Activated T-helper 1 cell treated with Interleukin-2 at 50 U/mL for 16 hours (primary cell): ENCODE data around the gene FAM181A.

Experiments used
- DNase-seq: peaks from one replicate; pipeline ENCODE4 v3.0.0-alpha.2; 2020; ENCODE audit warnings: low read depth

The FAM181A gene

DNA sequence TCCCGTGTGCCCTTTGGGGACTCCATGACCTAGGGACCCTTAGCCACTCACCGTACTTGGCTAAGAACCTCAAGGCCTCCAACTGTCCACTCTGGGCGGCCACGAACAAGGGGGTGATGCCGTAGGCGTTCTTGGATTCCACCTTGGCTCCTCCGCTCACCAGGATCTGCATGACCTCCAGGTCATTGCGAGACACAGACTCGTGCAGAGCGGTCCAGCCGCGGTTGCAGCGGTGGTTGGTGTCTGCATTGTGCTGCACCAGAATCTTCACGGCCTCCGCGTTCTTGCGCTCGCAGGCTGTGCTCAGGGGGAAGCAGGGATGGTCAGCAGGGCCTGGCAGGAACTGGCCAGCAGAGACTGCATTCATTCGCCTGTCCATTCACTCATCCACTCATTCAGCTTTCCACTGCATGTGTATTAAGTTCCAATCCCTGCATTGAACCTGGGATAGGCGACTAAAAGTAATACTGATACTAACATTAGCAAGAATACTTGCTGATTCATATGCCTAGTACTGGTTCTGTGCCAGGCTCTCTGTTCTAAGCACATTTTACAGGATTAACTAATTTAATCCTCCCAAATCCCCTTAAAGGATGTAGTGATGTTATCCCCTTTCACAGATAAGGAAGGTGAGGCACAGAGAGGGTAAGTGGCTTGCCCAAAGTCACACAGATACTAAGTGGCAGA, 23.9 kb downstream of the FAM181A start:
- DNase-seq = no peak

DNA sequence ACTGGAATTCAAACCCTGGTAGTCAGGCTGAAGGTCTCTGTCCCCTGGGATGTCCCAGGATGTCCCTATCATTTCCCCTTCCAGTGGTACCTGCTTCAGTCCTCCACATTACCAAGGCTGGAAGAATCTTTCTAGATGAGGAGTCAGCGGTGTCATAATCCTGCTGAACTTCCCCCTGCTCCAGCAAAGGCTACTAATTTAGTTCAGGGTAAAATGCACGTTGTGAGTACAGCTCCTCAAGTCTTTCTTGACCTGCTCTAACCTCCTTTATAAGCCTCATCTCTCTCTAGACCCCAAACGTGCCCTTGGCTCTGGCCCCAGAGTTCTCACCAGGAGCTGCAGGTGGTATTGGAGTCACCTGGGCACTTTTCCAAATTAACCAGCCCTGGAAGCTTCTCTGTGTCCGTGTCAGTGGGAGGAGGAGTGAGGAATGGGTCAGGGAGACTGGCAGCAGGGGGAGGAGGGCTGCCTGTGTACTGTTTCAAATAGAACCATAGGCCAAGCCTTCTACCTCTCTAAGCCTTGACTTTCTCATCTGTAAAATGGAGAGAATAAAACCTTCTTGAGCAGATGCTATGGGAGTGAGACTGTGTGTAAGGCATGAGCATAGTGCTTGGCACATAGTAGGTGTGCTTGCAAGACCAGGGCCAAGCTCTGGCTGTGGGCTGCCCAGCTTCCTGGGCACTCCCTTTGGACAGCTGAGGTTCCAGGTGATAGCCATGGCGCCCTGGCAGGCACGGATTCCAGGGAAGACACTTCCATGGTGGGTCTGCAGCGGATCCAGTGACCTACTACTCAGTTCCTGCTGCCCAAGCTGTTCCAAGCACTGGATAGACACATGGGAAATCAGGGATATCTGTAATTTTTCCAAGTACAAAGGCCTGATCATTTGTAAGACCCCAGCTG, 24.7 kb downstream of the FAM181A start:
- no peak for DNase-seq

DNA sequence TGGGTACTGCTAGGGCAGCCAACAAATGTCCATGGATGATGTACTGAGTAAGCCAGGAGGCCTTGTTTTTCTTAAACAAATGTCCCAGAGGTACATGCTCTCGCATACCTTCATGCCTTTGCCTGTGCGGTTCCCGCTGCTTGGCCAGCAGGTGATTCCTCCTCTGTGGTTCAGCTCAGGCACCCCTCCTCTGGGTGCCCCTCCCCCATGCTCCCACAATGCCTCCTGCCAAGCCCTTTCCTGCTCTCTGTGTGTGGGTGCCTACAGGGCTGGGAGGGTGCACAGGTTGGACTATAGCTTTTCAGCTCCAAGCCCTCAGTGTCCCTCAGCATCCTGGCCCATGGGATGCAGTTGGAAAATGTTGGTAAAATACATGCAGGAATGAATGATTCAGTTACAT, 25.7 kb downstream of the FAM181A start:
- no peak for DNase-seq

DNA sequence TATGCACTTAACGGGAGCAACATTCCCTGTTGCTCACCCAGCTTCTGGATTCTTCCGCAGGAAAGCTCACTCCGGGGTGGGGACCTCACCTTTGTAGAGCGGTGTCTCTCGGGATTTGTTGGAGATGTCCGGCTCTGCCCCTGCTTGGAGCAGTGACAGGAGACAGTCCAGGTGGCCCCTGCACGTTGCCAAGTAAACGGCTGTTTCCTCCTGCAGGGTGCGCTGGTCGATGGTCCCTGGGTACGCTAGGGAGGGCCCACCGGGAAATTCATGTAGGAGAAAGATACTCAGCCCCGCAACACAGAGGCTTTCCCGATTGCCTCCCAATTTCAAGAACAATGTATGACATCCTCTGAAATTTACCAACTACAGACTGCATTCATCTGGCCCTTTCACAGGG, 26.1 kb downstream of the FAM181A start:
- no peak for DNase-seq

DNA sequence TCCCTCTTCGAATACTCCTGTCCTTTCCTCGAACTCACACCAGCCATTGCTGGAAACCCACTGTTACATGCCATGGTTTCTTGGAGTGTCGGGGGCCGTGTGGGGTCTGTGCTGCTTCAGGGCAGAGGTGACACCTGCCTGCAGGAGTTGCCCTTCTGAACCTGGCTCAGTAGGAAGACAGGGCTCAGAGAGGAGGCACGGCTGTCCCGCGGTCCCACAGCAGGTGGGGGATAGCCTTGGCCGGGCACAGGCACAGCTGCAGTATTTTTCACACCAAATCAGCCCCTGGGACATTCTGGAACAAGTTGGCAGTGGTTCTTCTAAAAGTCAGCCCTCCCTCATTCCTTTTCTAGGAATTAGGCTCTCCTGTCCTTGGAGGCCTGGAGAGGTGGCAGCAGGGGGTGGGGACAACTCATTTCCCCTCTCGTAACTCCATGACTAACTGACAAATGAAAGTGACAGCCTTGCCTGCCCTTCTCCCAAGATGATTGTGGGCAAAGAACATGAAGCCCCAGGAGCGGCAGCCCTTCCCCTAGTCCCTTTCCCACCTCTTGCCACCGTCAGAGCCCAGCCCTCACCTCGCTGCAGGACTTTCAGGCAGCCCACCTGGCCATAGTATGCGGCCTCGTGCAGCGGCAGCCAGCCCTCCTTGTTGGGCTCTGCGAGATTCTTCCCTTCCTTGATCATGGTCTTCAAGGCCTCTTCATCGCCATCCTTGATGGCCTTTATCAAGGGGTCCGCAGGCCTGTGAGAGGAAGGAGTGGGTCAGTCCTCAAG, 26.8 kb downstream of the FAM181A start:
- no peak for DNase-seq

DNA sequence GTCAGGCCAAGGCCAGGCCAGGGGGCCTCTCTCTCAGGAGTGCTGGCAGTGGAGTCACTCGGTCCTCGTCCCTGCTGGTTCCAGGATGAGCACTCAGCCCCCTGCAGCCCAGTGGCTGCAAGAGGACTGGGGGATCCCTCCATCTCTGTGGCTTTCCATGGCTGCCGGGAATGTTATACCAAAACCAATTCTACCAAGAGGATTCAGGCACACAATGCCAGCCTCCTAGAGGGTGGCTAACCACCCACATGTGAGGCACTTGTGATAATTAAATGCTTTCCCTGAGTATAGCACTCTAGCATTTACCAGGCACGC, 27.3 kb downstream of the FAM181A start:
- DNase-seq = no peak

DNA sequence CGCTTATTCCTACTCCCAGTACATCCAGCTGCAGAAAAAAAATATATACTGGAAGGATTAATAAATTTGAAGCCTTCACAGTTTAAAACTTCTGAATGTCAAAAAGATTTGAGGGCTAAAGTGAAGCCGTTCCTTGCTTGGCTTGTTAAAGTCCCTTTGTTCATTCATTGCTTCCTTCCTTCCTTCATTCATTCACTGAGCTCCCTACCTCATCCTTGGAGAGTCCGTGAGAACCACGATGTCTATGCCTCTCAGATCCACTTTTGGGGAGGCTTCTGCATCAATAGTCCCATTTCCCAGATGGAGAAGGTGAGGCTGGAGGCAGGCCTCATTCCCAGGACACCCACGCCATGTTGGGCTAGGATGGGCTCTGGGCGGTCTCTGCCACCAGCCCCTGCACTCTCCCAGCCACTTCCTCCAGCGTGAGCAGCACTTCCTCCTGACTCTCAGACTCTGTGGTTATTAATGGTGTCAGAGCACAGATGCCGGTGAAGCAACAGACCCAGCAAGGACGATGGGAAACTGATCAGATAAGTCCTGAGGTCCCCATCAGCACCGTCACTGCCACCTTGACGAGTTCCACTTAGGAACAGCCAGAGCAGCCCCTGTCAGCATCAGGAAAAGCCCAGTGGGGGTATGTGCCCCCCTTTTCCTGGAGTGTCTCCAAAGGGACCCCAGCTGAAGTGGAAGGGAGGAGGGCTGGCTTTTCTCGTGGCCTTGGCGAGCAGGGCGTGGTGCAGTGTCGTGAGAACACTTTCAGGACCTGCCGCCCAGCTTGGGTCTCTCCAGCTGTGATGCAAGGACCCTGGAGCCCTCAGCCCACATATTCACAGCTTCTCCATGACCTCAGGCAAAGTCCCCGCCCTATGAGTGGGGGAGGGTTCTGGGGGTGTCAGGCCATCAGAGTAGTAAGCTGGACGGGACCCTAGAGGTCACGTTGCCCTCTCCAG, 28.0 kb downstream of the FAM181A start:
- DNase-seq = peak; percentile 41

DNA sequence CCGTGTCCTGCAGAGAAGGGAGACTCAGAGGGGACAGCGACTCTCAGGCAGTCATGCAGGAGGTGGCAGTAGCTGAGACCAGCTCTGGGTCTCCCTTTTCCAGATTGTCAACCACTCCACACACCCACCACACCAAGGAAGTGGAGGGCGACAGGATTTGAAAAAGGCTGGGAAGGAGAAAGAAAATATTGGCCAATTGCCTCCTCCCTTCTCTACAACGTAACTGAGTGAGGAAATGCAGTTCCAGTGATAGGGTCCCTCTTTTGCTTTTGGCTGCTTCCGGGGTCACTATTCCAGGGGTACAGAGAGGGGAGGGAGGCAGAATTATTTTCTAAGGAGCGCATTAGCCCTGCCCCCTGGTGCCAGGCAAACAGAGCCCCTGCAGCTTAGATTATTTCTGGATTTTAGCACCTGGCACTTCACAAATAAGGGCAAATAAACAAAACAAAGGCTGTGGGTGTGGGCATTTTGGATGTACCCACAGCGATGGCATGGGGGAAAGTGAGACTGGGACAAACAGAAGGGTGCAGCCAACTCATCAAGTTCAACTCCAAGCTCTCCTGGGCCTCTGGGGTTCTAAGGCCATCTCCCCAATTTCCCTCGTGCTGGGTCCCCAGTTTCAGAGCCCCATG, 28.8 kb downstream of the FAM181A start:
- DNase-seq = no peak

DNA sequence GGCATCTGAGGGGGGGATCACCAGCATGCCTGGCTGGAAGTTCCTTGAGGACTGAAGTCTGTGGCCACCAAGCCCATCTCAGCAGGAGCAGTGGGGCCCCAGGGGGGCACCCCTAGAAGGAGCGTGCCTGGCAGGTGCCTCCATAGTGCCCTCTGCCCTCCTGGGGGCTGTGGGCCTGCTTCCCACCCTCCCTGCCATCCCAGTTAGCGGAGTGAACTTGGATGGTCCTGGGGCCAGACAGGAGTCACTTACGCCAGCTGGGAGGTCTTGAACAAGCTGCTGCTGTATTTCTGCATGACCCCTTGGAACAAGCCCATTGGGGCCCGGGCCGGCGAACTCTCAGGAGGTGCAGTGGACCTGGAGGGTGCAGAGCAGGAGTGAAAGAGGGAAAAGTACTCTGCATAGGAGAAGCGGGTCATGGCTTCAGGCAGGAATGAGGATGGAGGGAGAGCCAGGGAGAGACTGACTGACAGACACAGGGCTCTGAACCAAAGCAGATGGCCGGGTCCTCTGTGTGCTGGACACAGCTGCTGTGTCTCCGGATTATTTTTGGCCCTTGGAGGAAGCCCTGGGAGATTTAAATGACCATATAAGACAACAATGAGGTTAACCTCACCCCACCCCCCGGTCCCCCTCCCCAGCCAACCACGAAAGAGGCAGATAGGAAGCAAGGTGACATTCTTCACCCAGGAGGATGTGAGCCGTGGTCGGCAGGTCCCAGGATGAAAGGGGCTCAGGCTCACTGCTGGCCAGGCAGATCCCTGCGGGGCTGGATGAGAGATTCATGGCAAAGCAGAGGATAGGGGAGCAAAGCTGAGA, 29.6 kb downstream of the FAM181A start:
- DNase-seq = no peak

DNA sequence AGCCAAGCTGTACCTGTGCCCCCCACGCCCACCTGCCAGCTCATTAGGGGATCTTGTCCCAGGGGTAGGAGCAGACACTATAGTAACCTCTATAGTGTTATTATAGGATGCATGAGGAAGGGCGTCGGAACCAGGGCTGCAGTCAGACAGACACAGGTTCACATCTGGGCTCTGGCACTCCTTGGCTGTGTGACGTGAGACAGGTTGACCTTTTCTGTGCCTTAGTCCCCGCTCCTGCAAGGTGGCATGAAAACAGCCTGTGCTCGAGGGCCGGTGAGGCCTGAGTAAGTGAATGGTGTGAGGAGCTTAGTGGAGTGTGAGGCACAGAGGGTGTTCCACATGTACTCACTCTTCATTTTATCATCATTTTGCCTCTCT, 30.2 kb downstream of the FAM181A start:
- DNase-seq = no peak

DNA sequence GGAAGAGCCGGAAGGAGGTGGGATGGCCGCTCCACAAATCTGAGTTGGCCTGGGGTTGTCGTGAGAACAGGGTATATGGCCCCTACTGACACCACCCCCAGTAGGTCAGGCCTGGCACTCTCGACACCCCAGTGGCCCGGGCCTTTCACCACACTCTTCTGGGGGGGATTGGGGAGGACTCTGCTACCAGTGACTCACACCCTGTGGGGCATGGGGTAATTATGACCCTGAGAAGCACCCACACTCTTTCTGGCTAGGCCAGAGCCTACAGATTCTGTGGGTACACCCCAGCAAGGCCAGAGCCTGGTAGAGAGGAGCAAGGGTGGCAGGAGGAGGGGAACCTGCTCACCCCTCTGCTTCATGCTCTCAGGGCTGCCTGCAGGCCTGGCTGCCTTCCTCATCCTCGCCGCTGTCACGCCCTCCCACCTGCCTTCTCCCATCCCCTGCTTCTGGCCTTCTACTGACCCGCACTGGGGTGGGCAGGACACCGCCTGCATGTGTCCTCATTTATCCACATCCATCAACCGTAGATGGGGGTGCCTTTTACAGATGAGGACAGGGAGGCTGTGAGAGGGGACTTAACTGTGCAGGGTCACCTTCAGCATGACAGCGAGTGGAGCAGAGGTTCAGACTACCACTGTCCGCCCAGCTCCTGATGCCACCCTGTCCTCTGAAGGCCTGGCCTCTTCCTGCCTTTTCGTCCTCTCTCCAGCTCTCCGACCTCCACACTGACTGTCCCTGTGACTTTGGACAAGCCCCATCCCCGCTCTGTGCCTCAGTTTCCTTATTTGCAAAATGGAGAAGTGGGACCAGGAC, 30.8 kb downstream of the FAM181A start:
- no peak for DNase-seq

DNA sequence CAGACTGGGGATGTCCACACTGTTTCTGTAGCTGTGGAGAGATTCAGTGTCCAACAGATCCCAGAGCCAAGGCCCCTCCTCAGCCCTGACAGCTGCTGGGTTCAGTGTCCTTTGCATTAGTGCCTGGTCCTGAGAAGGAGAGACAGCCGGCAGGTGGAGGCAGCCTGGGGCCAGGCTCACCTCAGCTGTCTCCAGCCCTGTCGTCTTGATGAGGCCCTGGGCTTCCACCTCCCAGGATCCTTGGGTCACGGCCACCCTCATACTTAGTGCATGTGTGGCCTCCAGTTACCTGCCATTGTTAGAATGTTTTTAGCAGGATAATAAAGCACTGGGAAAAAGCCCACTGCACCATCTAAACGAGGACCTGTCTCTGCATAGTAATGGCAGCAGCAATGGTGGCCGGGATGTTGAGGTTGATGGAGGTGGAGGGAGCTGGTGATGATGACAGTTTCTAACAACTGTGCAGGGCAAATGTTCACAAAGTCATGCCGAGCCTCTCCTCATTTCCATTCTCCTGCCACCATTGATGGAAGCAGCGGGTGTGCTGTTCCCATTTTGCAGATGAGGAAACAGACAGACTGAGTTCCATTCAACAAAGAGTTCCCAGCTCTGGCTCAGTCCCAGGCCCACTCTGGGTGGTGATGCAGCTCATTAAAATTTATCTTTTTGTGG, 31.6 kb downstream of the FAM181A start:
- no peak for DNase-seq

DNA sequence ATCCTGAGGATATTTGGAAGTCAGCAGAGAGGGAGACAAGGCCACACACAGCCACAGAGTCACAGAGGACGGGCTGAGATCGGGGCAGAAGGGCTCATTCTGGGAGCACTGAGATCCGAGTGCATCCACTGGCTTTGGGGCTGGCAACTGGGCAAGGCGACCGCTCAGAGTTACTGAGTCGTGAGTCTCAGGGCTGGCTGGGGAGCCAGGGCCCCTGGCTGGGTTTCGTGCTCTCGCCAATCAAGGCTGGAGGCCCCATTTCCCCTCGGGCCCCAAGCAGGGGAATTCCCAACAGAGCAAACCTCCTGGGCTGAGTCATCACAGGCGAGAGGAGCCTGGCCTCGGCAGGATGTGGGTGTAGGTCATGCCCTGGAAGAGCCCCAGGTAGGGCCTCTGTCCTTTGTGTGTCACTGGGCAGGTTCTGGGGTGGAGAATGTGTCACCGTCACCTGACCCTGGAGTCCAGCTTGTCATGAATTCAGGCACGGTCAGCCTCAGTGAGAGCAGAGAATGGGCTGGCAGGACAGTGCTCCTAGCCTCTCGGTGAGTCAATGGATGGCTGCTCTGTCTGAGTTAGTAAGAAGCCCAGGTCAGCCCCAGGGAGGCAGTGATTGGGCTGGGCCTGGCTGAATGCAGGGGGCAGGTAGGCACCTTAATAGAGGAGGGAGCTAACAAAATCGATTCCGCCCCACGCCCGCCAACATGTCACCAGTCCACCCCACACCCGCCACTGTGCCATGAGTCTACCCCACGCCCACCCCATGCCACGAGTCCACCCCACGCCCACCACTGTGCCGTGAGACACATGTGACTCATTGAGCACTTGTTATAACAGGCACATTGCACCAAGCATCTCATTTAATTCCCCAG, 32.3 kb downstream of the FAM181A start:
- peak; percentile 88 for DNase-seq

DNA sequence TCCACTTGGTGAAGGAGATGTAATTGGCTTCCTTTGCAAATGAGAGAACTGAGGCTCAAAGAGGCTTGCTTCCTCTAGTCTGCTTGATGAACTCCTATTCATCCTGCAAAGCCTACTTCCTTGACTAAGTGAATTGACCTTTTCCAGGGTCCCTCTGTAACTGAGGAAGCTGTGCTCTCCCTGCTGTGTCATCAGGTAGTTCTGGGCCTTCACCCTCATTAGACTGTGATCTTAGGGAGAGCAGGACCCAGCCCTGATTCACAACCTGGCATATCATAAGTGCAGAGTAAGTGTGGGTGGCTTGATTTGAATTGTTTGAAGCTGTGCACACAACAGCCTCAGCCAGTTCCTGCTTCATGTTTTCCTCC, 32.9 kb downstream of the FAM181A start:
- no peak for DNase-seq

DNA sequence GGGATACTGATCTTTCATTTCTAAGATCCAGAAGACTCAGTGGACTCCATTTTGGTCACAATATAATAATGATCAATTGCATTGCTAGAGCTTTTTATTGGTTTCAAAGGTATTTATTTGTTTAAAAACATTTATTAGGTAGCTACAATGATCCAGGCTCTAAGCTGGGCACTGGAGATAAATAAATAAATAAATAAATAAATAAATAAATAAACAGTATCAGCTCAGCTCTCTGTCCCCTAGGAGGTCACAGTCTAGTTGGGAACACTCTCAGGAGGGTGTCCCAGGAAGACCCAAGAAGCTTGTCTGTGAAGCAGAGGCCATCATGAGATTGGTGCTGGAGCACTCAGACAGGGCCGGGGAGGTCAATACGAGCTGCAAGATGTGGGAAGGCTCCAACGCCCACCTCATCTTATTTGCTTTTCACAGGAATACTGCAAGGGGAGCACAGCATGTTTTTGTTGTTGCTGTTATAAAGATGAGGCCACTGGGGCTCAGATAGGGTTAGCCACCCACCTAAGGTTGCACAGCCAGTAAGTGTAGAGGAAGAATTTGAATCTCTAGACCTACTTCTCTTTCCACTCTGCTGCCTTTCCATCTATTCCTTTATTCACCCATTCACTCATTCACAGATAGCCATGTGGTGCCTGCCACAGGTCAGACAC, 33.8 kb downstream of the FAM181A start:
- DNase-seq = no peak

DNA sequence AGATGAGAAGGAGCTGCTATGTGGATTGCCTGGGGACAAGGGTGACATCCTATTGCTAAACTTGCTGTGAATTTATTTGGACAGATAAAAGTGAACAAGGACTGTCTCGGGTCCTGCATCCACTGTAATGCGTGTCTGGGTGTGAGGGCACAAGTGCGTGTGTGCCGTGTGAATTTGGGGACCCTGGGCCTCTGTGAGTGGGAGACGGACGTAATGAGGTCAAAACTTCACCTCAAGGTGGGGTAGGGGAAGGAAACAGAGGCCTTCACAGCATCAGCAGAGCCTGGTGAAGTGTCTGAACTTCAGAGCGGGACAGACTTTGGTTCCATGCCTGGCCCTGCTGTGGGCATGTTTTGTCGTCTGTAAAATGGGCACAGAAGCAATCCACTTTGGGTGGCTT, 34.5 kb downstream of the FAM181A start:
- DNase-seq = no peak
